Measurements from ENCODE around the gene MYO7A.

- no peak for TF ChIP-seq CTCF (IDR thresholded peaks at IDR 0.05)
- TF ChIP-seq ZFX (IDR thresholded peaks at IDR 0.05; ENCODE audit: borderline replicate concordance): no peak
Observed at GRCh38 chr11:77125695-77126094, 2.4 kb upstream of the MYO7A start.
